Prostate gland (tissue), 2 donors: ENCODE results near the gene MGLL. TPM values are rescaled to one million over a fixed set of nuclear protein-coding genes. Genes with fewer than 3 reads are reported as not detected.

Experiments
- DNase-seq: peaks from one replicate; pipeline ENCODE4 v3.0.0-alpha.2; 2019; ENCODE audit warnings: low spot score
- H3K27ac ChIP-seq, 2 donors: fragments of 200-600 bp; sonication (generic); 2 replicates each; pipeline ENCODE4 v1.5.1; 2017 to 2019
- H3K27me3 ChIP-seq: fragments of 200-600 bp; sonication (generic); replicated peaks from 2 replicates; pipeline ENCODE4 v1.5.1; 2019; ENCODE audit not compliant: insufficient read depth
- H3K36me3 ChIP-seq, 2 donors: fragments of 200-600 bp; sonication (generic); 1 replicate in 1 of 2; 2 replicates in 1 of 2; pipeline versions ENCODE4 v1.5.1 to v1.8.1; 2017 to 2019
- H3K4me1 ChIP-seq: fragments of 200-600 bp; sonication (generic); replicated peaks from 2 replicates; pipeline ENCODE4 v1.5.1; 2019
- H3K4me3 ChIP-seq, 2 donors: fragments of 200-600 bp; sonication (generic); 2 replicates each; pipeline ENCODE4 v1.5.1; 2017 to 2019
- H3K9me3 ChIP-seq: fragments of 200-600 bp; sonication (generic); 2 replicates; pipeline ENCODE4 v1.5.1; 2017
- POLR2A ChIP-seq: fragments of 450-650 bp; IDR thresholded peaks from one replicate; pipeline ENCODE4 v1.6.1; 2016; ENCODE audit warnings: antibody characterized with exemption, mild to moderate bottlenecking
- POLR2AphosphoS5 ChIP-seq: sonication (generic); formaldehyde crosslinking; IDR thresholded peaks from one replicate; pipeline ENCODE4 v1.6.1; 2017; ENCODE audit warnings: antibody characterized with exemption
- WGBS: methylation state at CpG from one replicate; pipeline ENCODE4 v1.1.5; 2018; 5-methylcytosine and 5-hydroxymethylcytosine counted together
- intact Hi-C: fragments of 100-400 bp; cut with DNase I; formaldehyde crosslinking; loops from one replicate; pipeline ENCODE4 v1.14.2; 2022
- total RNA-seq, 2 donors: library from RNA; depleted of rRNA; stranded (reverse); fragments of >200 nt; gene quantifications; one replicate each; pipeline ENCODE4 v1.1.0, GENCODE V29; 2016
- TF ChIP-seq, protein P1 (sequence below), 4 experiments: fragments of 200-600 bp in 2 of 4; fragments of 450-650 bp in 2 of 4; sonication (generic) in 2 of 4; IDR thresholded peaks; 1 replicate in 3 of 4; 2 replicates in 1 of 4; pipeline ENCODE4 v1.5.1; 2016 to 2019; ENCODE audit warnings: antibody characterized with exemption in 4 of 4, mild to moderate bottlenecking in 2 of 4, moderate library complexity in 2 of 4

MGLL gene
- total RNA-seq, 2 donors from 2014 or later = 20.0 to 31.8 TPM

DNA sequence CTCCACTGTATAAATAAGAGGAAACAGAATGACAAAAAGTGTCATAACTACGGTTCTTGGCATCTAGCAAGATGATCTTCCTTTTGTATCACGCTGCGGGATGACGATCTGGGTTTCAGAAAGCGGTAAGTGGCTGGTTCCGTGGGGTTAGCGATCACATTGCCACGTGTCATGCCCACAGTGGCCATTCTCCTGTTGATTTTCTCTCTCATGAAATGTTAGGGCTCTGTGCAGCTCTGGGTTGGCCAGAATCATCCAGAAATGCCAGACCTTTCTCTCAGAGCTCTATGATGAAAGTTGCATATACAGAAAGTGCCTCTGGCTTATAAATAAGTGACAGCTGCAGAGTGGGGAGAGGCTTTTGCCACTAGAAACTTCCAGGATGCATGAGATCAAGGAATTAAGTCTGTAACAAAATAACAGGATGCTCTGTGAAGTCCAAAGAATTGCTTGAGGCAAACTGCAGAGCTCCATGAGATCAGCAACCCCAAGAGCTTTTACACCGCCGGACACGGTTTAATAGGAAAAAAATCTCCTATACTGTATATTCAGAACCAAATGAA, 78.0 kb downstream of the MGLL start:
- H3K27ac ChIP-seq = no peak overlapping the region

GRCh38 chr3:127743351-127744252, 78.7 kb downstream of the MGLL start:
- peaks cover 3% of the 10 kb centered on the region for H3K4me1 ChIP-seq
- no peaks in the 10 kb centered on the region for H3K9me3 ChIP-seq
- no peak overlapping the region for H3K4me3 ChIP-seq
- H3K36me3 ChIP-seq = no peaks in the 10 kb centered on the region
- no peak for DNase-seq
- intact Hi-C loops = no loop called here
- H3K27ac ChIP-seq = peak overlapping the region; percentile 24 to 35
- 56% methylated on average over 15 of the region's 15 CpGs for WGBS
- TF ChIP-seq POLR2A (no peak), POLR2AphosphoS5 (peak; percentile 10)
- TF ChIP-seq, protein P1, sequence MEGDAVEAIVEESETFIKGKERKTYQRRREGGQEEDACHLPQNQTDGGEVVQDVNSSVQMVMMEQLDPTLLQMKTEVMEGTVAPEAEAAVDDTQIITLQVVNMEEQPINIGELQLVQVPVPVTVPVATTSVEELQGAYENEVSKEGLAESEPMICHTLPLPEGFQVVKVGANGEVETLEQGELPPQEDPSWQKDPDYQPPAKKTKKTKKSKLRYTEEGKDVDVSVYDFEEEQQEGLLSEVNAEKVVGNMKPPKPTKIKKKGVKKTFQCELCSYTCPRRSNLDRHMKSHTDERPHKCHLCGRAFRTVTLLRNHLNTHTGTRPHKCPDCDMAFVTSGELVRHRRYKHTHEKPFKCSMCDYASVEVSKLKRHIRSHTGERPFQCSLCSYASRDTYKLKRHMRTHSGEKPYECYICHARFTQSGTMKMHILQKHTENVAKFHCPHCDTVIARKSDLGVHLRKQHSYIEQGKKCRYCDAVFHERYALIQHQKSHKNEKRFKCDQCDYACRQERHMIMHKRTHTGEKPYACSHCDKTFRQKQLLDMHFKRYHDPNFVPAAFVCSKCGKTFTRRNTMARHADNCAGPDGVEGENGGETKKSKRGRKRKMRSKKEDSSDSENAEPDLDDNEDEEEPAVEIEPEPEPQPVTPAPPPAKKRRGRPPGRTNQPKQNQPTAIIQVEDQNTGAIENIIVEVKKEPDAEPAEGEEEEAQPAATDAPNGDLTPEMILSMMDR (IDR thresholded peaks at IDR 0.05) = no peak
- no peaks in the 10 kb centered on the region for H3K27me3 ChIP-seq

More for the DNA sequence above, 78.0 kb downstream of the MGLL start:
- TF ChIP-seq POLR2AphosphoS5 (no peak), POLR2A (no peak)
- TF ChIP-seq, protein P1 (IDR thresholded peaks at IDR 0.05) = no peak
- Histone ChIP-seq H3K36me3 (no peaks in the 10 kb centered on the region), H3K27me3 (no peaks in the 10 kb centered on the region), H3K4me1 (peaks cover 2% of the 10 kb centered on the region), H3K4me3 (no peak overlapping the region), H3K9me3 (no peaks in the 10 kb centered on the region)
- 70% methylated on average over 11 of the region's 11 CpGs for WGBS
- intact Hi-C loops = no loop called here
- DNase-seq = no peak

DNA sequence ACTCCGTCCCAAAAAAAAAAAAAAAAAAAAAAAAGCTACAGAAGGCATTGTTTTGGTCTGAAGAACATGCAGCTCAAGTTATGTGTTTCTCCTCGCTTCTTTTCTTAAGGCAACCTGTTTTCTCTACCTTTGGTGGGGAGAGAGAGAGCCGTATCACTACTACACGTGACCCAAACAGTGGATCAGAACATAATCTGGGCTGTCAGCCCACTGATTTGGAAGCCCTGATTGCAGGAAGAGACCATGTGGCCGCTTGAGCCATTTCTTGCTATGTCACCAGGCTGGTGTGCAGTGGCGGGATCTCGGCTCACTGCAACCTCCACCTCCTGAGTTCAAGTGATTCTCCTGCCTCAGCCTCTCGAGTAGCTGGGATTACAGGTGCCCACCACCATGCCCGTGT, 79.7 kb downstream of the MGLL start:
- intact Hi-C loops = no loop called here
- 81% methylated on average over 9 of the region's 9 CpGs for WGBS
- H3K9me3 ChIP-seq = no peaks in the 10 kb centered on the region
- no peak for DNase-seq
- H3K36me3 ChIP-seq = no peaks in the 10 kb centered on the region
- no peak overlapping the region for H3K4me3 ChIP-seq
- no peak for TF ChIP-seq POLR2AphosphoS5
- TF ChIP-seq, protein P1 (IDR thresholded peaks at IDR 0.05) = no peak
- no peak for TF ChIP-seq POLR2A
- H3K27me3 ChIP-seq = no peaks in the 10 kb centered on the region
- no peak overlapping the region for H3K27ac ChIP-seq
- peaks cover 11% of the 10 kb centered on the region for H3K4me1 ChIP-seq

DNA sequence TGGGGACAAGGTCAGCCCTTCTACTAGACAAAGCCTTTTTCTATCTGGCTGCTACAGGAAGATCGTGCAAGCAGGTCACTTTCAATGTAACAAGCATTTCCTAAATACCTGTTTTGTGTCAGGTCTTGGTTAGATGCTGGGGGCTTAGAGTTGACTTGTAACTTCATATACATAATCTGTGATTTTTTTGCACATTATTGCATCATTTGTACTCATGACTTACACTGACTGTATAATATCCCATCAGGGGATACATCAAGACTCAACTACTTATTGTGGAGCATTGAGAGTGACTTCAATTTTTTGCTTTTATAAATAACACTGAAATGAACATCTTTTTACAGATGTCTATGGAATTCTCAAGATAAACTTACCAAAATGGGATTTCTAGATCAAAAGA, 80.6 kb downstream of the MGLL start:
- Histone ChIP-seq H3K9me3 (no peaks in the 10 kb centered on the region), H3K36me3 (no peaks in the 10 kb centered on the region), H3K27ac (no peak overlapping the region), H3K4me3 (no peak overlapping the region), H3K4me1 (peaks cover 8% of the 10 kb centered on the region), H3K27me3 (no peaks in the 10 kb centered on the region)
- WGBS = 90% methylated on average over 1 of the region's 1 CpG
- DNase-seq = no peak
- no peak for TF ChIP-seq POLR2A
- TF ChIP-seq, protein P1 (IDR thresholded peaks at IDR 0.05) = no peak
- no peak for TF ChIP-seq POLR2AphosphoS5
- intact Hi-C loops = no loop called here
